ENCODE results near the gene GMDS. TPM values are rescaled to one million over a fixed set of nuclear protein-coding genes. Genes with fewer than 3 reads are reported as not detected.

Gene GMDS
- total and polyA plus RNA-seq, 2 experiments from 2014 or later = 6.3 to 17.7 TPM

GRCh38 chr6:1612299-1612973 is 633.0 kb downstream of the GMDS start:
- TF ChIP-seq, protein P1, sequence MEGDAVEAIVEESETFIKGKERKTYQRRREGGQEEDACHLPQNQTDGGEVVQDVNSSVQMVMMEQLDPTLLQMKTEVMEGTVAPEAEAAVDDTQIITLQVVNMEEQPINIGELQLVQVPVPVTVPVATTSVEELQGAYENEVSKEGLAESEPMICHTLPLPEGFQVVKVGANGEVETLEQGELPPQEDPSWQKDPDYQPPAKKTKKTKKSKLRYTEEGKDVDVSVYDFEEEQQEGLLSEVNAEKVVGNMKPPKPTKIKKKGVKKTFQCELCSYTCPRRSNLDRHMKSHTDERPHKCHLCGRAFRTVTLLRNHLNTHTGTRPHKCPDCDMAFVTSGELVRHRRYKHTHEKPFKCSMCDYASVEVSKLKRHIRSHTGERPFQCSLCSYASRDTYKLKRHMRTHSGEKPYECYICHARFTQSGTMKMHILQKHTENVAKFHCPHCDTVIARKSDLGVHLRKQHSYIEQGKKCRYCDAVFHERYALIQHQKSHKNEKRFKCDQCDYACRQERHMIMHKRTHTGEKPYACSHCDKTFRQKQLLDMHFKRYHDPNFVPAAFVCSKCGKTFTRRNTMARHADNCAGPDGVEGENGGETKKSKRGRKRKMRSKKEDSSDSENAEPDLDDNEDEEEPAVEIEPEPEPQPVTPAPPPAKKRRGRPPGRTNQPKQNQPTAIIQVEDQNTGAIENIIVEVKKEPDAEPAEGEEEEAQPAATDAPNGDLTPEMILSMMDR (IDR thresholded peaks at IDR 0.05; ENCODE audit: low read depth, low read length) = no peak
- peaks cover 11% of the 10 kb centered on the region for H3K4me1 ChIP-seq (ENCODE audit: low read depth)
- no peak overlapping the region for H3K27ac ChIP-seq
- peaks cover 91% of the 10 kb centered on the region for H3K27me3 ChIP-seq
- no peak for DNase-seq (ENCODE audit: low read depth in 1 of 2, low spot score in 1 of 2)
- H3K4me3 ChIP-seq = peak overlapping the region; percentile 51
- no peaks in the 10 kb centered on the region for H3K9me3 ChIP-seq (ENCODE audit: low read depth)
- no peaks in the 10 kb centered on the region for H3K36me3 ChIP-seq

DNA sequence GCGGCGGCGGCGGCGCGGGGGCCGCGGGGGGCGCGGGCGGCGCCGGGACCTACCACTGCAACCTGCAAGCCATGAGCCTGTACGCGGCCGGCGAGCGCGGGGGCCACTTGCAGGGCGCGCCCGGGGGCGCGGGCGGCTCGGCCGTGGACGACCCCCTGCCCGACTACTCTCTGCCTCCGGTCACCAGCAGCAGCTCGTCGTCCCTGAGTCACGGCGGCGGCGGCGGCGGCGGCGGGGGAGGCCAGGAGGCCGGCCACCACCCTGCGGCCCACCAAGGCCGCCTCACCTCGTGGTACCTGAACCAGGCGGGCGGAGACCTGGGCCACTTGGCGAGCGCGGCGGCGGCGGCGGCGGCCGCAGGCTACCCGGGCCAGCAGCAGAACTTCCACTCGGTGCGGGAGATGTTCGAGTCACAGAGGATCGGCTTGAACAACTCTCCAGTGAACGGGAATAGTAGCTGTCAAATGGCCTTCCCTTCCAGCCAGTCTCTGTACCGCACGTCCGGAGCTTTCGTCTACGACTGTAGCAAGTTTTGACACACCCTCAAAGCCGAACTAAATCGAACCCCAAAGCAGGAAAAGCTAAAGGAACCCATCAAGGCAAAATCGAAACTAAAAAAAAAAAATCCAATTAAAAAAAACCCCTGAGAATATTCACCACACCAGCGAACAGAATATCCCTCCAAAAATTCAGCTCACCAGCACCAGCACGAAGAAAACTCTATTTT is 633.7 kb downstream of the GMDS start:
- H3K27ac ChIP-seq = no peak overlapping the region
- TF ChIP-seq, protein P1 (IDR thresholded peaks at IDR 0.05; ENCODE audit: low read depth, low read length) = no peak
- no peaks in the 10 kb centered on the region for H3K36me3 ChIP-seq
- peak in 1 of 2 donors; percentile 50 for DNase-seq (ENCODE audit: low read depth in 1 of 2, low spot score in 1 of 2)
- H3K4me3 ChIP-seq = peak overlapping the region; percentile 51
- H3K4me1 ChIP-seq (ENCODE audit: low read depth) = peaks cover 16% of the 10 kb centered on the region
- H3K27me3 ChIP-seq = peaks cover 91% of the 10 kb centered on the region
- H3K9me3 ChIP-seq (ENCODE audit: low read depth) = no peaks in the 10 kb centered on the region

DNA sequence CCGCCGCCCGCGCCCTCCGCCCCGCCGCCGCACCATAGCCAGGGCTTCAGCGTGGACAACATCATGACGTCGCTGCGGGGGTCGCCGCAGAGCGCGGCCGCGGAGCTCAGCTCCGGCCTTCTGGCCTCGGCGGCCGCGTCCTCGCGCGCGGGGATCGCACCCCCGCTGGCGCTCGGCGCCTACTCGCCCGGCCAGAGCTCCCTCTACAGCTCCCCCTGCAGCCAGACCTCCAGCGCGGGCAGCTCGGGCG is 634.2 kb downstream of the GMDS start:
- Histone ChIP-seq H3K4me3 (peak overlapping the region; percentile 51), H3K27ac (no peak overlapping the region), H3K9me3 (ENCODE audit: low read depth) (no peaks in the 10 kb centered on the region), H3K36me3 (no peaks in the 10 kb centered on the region), H3K27me3 (peaks cover 91% of the 10 kb centered on the region), H3K4me1 (ENCODE audit: low read depth) (peaks cover 16% of the 10 kb centered on the region)
- peak; percentile 51 to 62 for DNase-seq (ENCODE audit: low read depth in 1 of 2, low spot score in 1 of 2)
- TF ChIP-seq, protein P1 (IDR thresholded peaks at IDR 0.05; ENCODE audit: low read depth, low read length) = peak; percentile 21

- no peaks in the 10 kb centered on the region for H3K36me3 ChIP-seq
- peak overlapping the region; percentile 51 for H3K4me3 ChIP-seq
- DNase-seq (ENCODE audit: low read depth in 1 of 2, low spot score in 1 of 2) = peak in 1 of 2 donors; percentile 49
- no peaks in the 10 kb centered on the region for H3K9me3 ChIP-seq (ENCODE audit: low read depth)
- H3K4me1 ChIP-seq (ENCODE audit: low read depth) = peaks cover 16% of the 10 kb centered on the region
- peaks cover 91% of the 10 kb centered on the region for H3K27me3 ChIP-seq
- no peak overlapping the region for H3K27ac ChIP-seq
- TF ChIP-seq, protein P1 (IDR thresholded peaks at IDR 0.05; ENCODE audit: low read depth, low read length) = no peak
These were observed 634.7 kb downstream of the GMDS start for GRCh38 chr6:1610497-1611321.

DNA sequence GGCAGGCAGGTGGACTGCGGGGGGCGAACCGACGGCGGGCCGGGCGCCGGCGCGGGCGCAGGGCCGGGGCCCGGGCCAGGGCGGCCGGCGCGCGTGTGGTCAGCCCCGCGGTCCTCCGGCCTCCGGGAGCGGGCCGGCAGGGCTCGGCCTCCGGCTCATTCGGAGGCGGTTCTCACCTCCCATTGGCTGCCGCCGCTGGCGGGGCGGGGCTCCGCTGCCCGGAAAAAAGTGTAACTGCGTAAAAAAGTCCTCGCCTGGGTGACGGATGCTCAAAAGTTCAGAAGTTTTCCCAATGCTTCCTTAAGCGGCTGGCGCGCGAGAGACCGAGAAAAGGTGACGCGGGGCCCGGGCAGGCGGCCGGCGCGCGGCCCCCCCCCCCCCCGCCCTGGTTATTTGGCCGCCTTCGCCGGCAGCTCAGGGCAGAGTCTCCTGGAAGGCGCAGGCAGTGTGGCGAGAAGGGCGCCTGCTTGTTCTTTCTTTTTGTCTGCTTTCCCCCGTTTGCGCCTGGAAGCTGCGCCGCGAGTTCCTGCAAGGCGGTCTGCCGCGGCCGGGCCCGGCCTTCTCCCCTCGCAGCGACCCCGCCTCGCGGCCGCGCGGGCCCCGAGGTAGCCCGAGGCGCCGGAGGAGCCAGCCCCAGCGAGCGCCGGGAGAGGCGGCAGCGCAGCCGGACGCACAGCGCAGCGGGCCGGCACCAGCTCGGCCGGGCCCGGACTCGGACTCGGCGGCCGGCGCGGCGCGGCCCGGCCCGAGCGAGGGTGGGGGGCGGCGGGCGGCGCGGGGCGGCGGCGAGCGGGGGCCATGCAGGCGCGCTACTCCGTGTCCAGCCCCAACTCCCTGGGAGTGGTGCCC is 635.5 kb downstream of the GMDS start, which contains the start of gene FOXC1:
Gene FOXC1 (plus strand): TSS at position 268 of the 849 bp plus-strand sequence. CDS start 531 bp downstream, at position 799.
- H3K4me3 ChIP-seq = peak within 1 kb of the TSS; percentile 51
- peaks cover 16% of the 10 kb centered on the region for H3K4me1 ChIP-seq (ENCODE audit: low read depth)
- TF ChIP-seq, protein P1 (IDR thresholded peaks at IDR 0.05; ENCODE audit: low read depth, low read length) = no peak
- no peaks in the 10 kb centered on the region for H3K9me3 ChIP-seq (ENCODE audit: low read depth)
- no peaks in the 10 kb centered on the region for H3K36me3 ChIP-seq
- no peak within 1 kb of the TSS for H3K27ac ChIP-seq
- DNase-seq (ENCODE audit: low read depth in 1 of 2, low spot score in 1 of 2) = peak; percentile 87 to 96
- H3K27me3 ChIP-seq = peaks cover 91% of the 10 kb centered on the region
